ENCODE data around the gene SCRN2. TPM values are rescaled to one million over a fixed set of nuclear protein-coding genes. Genes with fewer than 3 reads are reported as not detected.

SCRN2 gene
- total RNA-seq, 2 experiments from 2014 or later = 38.0 to 39.6 TPM

- H3K27me3 Mint-ChIP-seq = no peaks in the 10 kb centered on the region
- POLR2A ChIA-PET = interaction anchor here (1.0 to 2.3 kb wide), 3 partner anchors 59 to 187 kb away, joined by 4 to 7 read pairs (median 6); partner anchors contain the start of genes KPNB1 and SP2
Measured at GRCh38 chr17:47836601-47837000, 4.5 kb downstream of the SCRN2 start.

DNA sequence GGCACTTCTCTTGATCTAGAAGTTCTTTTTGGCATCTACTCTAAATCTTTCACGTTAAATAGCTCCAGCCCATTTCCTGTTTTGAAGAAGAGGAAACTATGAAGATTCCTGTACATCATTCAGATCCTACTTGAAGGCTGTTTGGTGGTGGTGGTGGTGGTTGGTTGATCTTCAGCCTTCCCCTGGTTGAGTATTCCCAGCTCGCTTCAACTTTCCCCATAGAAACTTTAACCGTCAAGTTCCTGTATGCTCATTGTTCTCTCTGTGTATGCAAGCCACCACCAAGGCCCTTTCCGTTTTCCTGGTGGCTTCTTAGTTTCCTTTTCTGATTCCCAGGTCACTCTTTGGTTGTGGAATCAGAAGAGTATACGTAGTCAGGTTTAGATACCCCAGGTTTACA is 6.3 kb downstream of the SCRN2 start:
- Mint-ChIP-seq H3K36me3 (peaks cover 1% of the 10 kb centered on the region), H3K27me3 (no peaks in the 10 kb centered on the region), H3K9me3 (no peaks in the 10 kb centered on the region), H3K27ac (no peak overlapping the region), H3K4me1 (peaks cover 36% of the 10 kb centered on the region), H3K4me3 (no peak overlapping the region)
- ATAC-seq (ENCODE audit: low read depth) (no peak), DNase-seq (no peak)
- POLR2A ChIA-PET = interaction anchor here (2.3 kb wide), 1 partner anchor 61 kb away, joined by 7 read pairs; the partner anchor contains the start of gene SP2

More at GRCh38 chr17:47836601-47837000, 4.5 kb downstream of the SCRN2 start:
- no peak for ATAC-seq (ENCODE audit: low read depth)
- Mint-ChIP-seq H3K9me3 (no peaks in the 10 kb centered on the region), H3K4me3 (no peak overlapping the region), H3K4me1 (peaks cover 38% of the 10 kb centered on the region), H3K27ac (no peak overlapping the region), H3K36me3 (peaks cover 3% of the 10 kb centered on the region)
- no peak for DNase-seq

DNA sequence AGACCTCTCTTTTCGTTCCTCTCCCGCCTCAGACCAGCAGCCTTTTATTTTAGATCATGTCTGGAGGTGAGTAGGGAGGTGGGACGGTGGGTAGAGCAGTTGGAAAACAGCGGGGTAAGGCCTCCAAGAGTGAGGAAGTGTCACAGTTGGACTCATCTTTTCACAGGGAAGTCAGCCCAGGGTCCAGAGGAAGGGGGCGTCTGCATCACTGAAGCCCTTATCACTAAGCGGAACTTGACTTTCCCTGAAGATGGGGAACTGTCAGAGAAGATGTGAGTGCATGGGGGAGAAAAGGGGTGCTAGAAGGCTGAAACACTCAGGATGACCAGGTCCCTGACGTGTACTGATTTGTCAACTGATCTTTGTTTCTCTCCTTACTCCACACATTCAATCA is 9.1 kb downstream of the SCRN2 start:
- H3K27ac Mint-ChIP-seq = peak overlapping the region; percentile 95
- no peaks in the 10 kb centered on the region for H3K9me3 Mint-ChIP-seq
- H3K4me1 Mint-ChIP-seq = peaks cover 38% of the 10 kb centered on the region
- DNase-seq (no peak), ATAC-seq (ENCODE audit: low read depth) (no peak)
- peaks cover 1% of the 10 kb centered on the region for H3K36me3 Mint-ChIP-seq
- POLR2A ChIA-PET = interaction anchor here (0.6 to 1.7 kb wide), 14 partner anchors 8 to 217 kb away, joined by 3 to 19 read pairs (median 4); partner anchors contain the start of genes KPNB1, OSBPL7, PNPO and SCRN2
- H3K27me3 Mint-ChIP-seq = no peaks in the 10 kb centered on the region
- peak overlapping the region; percentile 97 for H3K4me3 Mint-ChIP-seq

GRCh38 chr17:47831003-47831933 is 9.8 kb downstream of the SCRN2 start, which contains the start of the genes LRRC46 and MRPL10:
Gene LRRC46, plus strand, starts transcription at chr17:47831670. Its CDS starts 320 bp downstream, at chr17:47831990.
Gene MRPL10, minus strand, starts transcription at chr17:47831541. Its CDS starts 30 bp downstream, at chr17:47831511.
- DNase-seq (peak; percentile 93), ATAC-seq (ENCODE audit: low read depth) (peak; percentile 94)
- Mint-ChIP-seq H3K4me1 (peaks cover 38% of the 10 kb centered on the region), H3K4me3 (peak within 1 kb of the TSS; percentile 97), H3K36me3 (peaks cover 5% of the 10 kb centered on the region), H3K27ac (peak within 1 kb of the TSS; percentile 95), H3K27me3 (no peaks in the 10 kb centered on the region), H3K9me3 (no peaks in the 10 kb centered on the region)
- POLR2A ChIA-PET = interaction anchor here (0.6 to 1.7 kb wide), 15 partner anchors 8 to 218 kb away, joined by 3 to 19 read pairs (median 4); partner anchors contain the start of genes KPNB1, OSBPL7, PNPO and SCRN2

DNA sequence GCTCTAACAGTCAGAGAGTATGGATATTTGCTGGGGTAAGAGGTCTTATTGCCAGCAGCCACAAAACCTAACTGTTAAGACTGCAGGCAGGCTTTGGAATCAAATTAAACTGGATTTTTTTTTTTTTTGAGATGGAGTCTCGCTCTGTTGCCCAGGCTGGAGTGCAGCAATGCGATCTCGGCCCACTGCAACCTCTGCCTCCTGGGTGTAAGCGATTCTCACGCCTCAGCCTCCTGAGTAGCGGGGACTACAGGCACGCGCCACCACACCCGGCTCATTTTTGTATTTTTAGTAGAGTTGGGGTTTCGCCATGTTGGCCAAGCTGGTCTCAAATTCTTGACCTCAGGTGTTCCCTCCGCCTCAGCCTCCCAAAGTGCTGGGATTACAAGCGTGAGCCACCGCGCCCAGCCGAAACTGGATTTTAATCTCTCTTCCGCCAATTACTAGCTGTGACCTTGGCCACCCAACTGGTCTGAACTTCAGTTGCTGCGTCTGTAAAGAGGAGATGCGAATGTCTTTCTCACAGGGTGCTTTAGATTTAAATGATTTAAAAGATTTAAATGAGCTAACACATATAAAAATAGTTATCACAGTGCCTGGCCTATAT is 10.6 kb downstream of the SCRN2 start:
- no peak for ATAC-seq (ENCODE audit: low read depth)
- Mint-ChIP-seq H3K4me3 (peak overlapping the region; percentile 97), H3K27ac (peak overlapping the region; percentile 95), H3K27me3 (no peaks in the 10 kb centered on the region), H3K36me3 (peaks cover 8% of the 10 kb centered on the region), H3K4me1 (peaks cover 34% of the 10 kb centered on the region), H3K9me3 (no peaks in the 10 kb centered on the region)
- POLR2A ChIA-PET = interaction anchor here (1.0 to 1.6 kb wide), 3 partner anchors 9 to 183 kb away, joined by 4 to 19 read pairs (median 5); partner anchors contain the start of genes OSBPL7 and SCRN2
- DNase-seq = no peak

DNA sequence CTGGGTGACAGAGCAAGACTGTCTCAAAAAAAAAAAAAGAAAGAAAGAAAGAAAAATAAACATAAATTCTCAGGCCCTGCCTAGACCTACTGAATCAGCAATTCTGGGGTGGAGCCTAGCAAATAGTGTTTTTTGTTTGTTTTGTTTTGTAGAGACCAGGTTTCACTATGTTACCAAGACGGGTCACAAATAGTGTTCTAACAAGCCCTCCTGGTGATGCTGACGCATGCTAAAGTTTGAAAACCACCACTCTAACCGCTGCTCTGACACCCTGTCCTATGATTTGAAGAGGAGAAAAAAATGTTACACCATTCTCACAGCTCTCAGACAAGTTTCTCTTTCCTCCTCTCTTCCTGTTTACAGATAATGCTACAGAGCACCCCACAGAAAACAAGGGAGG is 11.2 kb downstream of the SCRN2 start:
- DNase-seq (no peak), ATAC-seq (ENCODE audit: low read depth) (no peak)
- Mint-ChIP-seq H3K27me3 (no peaks in the 10 kb centered on the region), H3K27ac (peak overlapping the region; percentile 74), H3K36me3 (peaks cover 11% of the 10 kb centered on the region), H3K4me3 (peak overlapping the region; percentile 97), H3K4me1 (peaks cover 27% of the 10 kb centered on the region), H3K9me3 (no peaks in the 10 kb centered on the region)
- POLR2A ChIA-PET = interaction anchor here (1.0 kb wide), 1 partner anchor 11 kb away, joined by 4 read pairs; the partner anchor contains the start of gene SCRN2

DNA sequence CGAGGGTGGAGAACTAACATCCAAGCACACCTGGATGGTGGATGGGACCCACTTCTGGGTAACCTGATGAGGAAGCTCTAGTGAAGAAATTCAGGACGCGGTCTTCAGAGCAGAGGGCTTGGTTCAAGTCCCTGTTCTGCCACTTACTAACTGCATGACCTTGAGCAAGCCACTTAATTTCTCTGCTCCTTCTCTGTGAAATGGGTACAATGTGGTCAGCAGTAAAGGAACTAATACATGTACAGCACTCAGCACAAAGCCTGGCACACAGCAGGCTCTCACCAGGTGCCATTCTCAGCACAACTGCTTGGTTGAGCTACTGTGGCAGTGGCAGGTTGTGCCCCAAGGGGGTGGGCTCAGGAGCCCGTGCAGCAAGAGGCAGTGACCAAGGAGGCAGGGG is 17.6 kb downstream of the SCRN2 start:
- no peaks in the 10 kb centered on the region for H3K27me3 Mint-ChIP-seq
- peaks cover 15% of the 10 kb centered on the region for H3K4me1 Mint-ChIP-seq
- POLR2A ChIA-PET = interaction anchor here (1.4 kb wide), 1 partner anchor 81 kb away, joined by 3 read pairs; no protein-coding TSS in a partner anchor
- peaks cover 16% of the 10 kb centered on the region for H3K36me3 Mint-ChIP-seq
- no peak overlapping the region for H3K27ac Mint-ChIP-seq
- H3K9me3 Mint-ChIP-seq = no peaks in the 10 kb centered on the region
- ATAC-seq (ENCODE audit: low read depth) (no peak), DNase-seq (no peak)
- H3K4me3 Mint-ChIP-seq = no peak overlapping the region

- Mint-ChIP-seq H3K27me3 (no peaks in the 10 kb centered on the region), H3K27ac (peak overlapping the region; percentile 92), H3K36me3 (peaks cover 16% of the 10 kb centered on the region), H3K9me3 (no peaks in the 10 kb centered on the region), H3K4me1 (peaks cover 15% of the 10 kb centered on the region), H3K4me3 (peak overlapping the region; percentile 28)
- ATAC-seq (ENCODE audit: low read depth) (no peak), DNase-seq (no peak)
- POLR2A ChIA-PET = interaction anchor here (1.4 to 3.3 kb wide), 2 partner anchors 8 to 82 kb away, joined by 3 to 19 read pairs; partner anchors contain the start of genes LRRC46 and MRPL10
Measured at GRCh38 chr17:47822785-47823184, 18.3 kb downstream of the SCRN2 start.

- POLR2A ChIA-PET = interaction anchor here (0.7 to 3.3 kb wide), 4 partner anchors 9 to 171 kb away, joined by 3 to 19 read pairs (median 5); partner anchors contain the start of genes LRRC46, MRPL10 and SP2
- peaks cover 19% of the 10 kb centered on the region for H3K36me3 Mint-ChIP-seq
Measured at GRCh38 chr17:47821424-47822391, 19.4 kb downstream of the SCRN2 start, which contains the start of gene OSBPL7. Gene OSBPL7, minus strand, starts transcription at chr17:47821794. Its CDS starts 1,516 bp downstream, at chr17:47820278.

GRCh38 chr17:47821031-47821423 is 20.0 kb downstream of the SCRN2 start:
- H3K27ac Mint-ChIP-seq = peak overlapping the region; percentile 92
- H3K27me3 Mint-ChIP-seq = no peaks in the 10 kb centered on the region
- peaks cover 15% of the 10 kb centered on the region for H3K4me1 Mint-ChIP-seq
- POLR2A ChIA-PET = interaction anchor here (0.7 to 3.3 kb wide), 4 partner anchors 10 to 171 kb away, joined by 3 to 19 read pairs (median 5); partner anchors contain the start of genes LRRC46, MRPL10 and SP2
- peak overlapping the region; percentile 99 for H3K4me3 Mint-ChIP-seq
- H3K9me3 Mint-ChIP-seq = no peaks in the 10 kb centered on the region
- ATAC-seq (ENCODE audit: low read depth) (no peak), DNase-seq (no peak)
- peaks cover 13% of the 10 kb centered on the region for H3K36me3 Mint-ChIP-seq

More at GRCh38 chr17:47821424-47822391, 19.4 kb downstream of the SCRN2 start, which contains the start of gene OSBPL7:
- H3K4me3 Mint-ChIP-seq = peak within 1 kb of the TSS; percentile 99
- no peaks in the 10 kb centered on the region for H3K9me3 Mint-ChIP-seq
- H3K27ac Mint-ChIP-seq = peak within 1 kb of the TSS; percentile 92
- no peaks in the 10 kb centered on the region for H3K27me3 Mint-ChIP-seq
- peaks cover 15% of the 10 kb centered on the region for H3K4me1 Mint-ChIP-seq
- peak; percentile 99 for ATAC-seq (ENCODE audit: low read depth)
- DNase-seq = peak; percentile 75

DNA sequence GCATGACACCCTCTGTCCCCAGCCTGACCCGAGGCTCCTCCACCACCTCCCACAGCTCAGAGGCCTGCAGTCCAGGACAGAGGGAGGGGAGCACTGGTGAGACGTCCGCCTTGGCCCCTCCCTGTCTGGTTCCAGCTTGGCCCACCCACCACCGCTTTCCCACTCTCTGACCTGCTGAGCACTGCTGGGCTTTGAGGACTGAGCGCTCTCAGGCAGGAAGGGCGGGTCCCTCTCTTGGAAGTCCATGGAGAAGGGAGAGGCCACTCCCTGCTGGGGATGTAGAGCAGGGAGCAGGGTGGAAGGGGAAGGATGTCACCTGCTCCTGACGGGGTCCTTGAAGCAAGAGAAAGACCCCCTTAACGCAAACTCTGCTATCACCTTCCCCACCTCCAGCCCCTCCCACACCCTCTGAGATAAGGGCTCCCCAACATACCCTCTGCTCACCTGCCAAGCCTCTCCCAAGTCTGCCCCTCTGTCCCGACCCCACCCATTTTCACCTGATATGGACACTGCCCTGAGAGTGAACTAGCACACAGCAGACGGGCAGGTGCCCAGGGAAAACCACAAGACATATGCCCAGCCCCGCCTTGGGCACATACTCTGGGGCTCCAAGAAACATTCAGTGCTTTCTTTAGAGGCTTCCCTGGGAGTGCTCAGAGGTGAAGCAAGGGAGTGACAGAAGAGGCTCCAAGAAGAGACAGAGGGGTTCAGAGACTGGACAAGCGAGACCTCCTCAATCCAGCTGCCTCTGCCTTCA is 20.9 kb downstream of the SCRN2 start:
- Mint-ChIP-seq H3K27me3 (no peaks in the 10 kb centered on the region), H3K27ac (peak overlapping the region; percentile 30), H3K4me1 (peaks cover 15% of the 10 kb centered on the region), H3K36me3 (peaks cover 12% of the 10 kb centered on the region), H3K4me3 (peak overlapping the region; percentile 99), H3K9me3 (no peaks in the 10 kb centered on the region)
- DNase-seq (no peak), ATAC-seq (ENCODE audit: low read depth) (no peak)
- POLR2A ChIA-PET = interaction anchor here (3.3 kb wide), 1 partner anchor 11 kb away, joined by 19 read pairs; the partner anchor contains the start of genes LRRC46 and MRPL10
